Activated effector memory CD4-positive, alpha-beta T cell treated with Interleukin-2 at 50 U/mL for 16 hours (primary cell): ENCODE results near the gene NFS1.
"Not testable (repeated sequence)": the region's sequence is repeated elsewhere in the genome, so short reads cannot be mapped to it uniquely, and the experiment has no call there.

Source experiments
- DNase-seq: peaks from one replicate; pipeline ENCODE4 v3.0.0-alpha.2; 2020

NFS1 gene

GRCh38 chr20:35729283-35729807 is 30.2 kb upstream of the NFS1 start:
- DNase-seq: no peak

- no peak for DNase-seq
These were observed 27.9 kb upstream of the NFS1 start for GRCh38 chr20:35726842-35727711.

- DNase-seq: no peak
These were observed 25.4 kb upstream of the NFS1 start for GRCh38 chr20:35724321-35725230.

- DNase-seq: not testable (repeated sequence)
These were observed 24.6 kb upstream of the NFS1 start for GRCh38 chr20:35723652-35724320.

- not testable (repeated sequence) for DNase-seq
These were observed 24.1 kb upstream of the NFS1 start for GRCh38 chr20:35723275-35723639.

GRCh38 chr20:35721621-35722020 is 22.5 kb upstream of the NFS1 start:
- no peak for DNase-seq

- DNase-seq: no peak
These were observed 22.1 kb upstream of the NFS1 start for GRCh38 chr20:35721219-35721618.

- no peak for DNase-seq
These were observed 21.3 kb upstream of the NFS1 start for GRCh38 chr20:35720165-35721123.

- DNase-seq: no peak
These were observed 20.6 kb upstream of the NFS1 start for GRCh38 chr20:35719717-35720116.

- no peak for DNase-seq
These were observed 20.0 kb upstream of the NFS1 start for GRCh38 chr20:35718972-35719635.

- not testable (repeated sequence) for DNase-seq
These were observed 19.2 kb upstream of the NFS1 start for GRCh38 chr20:35718321-35718720.

GRCh38 chr20:35716330-35716729 is 17.2 kb upstream of the NFS1 start:
- DNase-seq: no peak

- DNase-seq: no peak
These were observed 16.5 kb upstream of the NFS1 start for GRCh38 chr20:35715652-35716051.

GRCh38 chr20:35714127-35714526 is 15.0 kb upstream of the NFS1 start:
- DNase-seq: no peak

GRCh38 chr20:35713120-35713519 is 14.0 kb upstream of the NFS1 start:
- not testable (repeated sequence) for DNase-seq

- DNase-seq: no peak
These were observed 12.5 kb upstream of the NFS1 start for GRCh38 chr20:35711588-35712209.

GRCh38 chr20:35710884-35711587 is 11.9 kb upstream of the NFS1 start:
- no peak for DNase-seq

- no peak for DNase-seq
These were observed 10.9 kb upstream of the NFS1 start for GRCh38 chr20:35710039-35710438.

GRCh38 chr20:35709259-35709658 is 10.1 kb upstream of the NFS1 start:
- DNase-seq: no peak

- no peak for DNase-seq
These were observed 9.3 kb upstream of the NFS1 start for GRCh38 chr20:35708502-35708901.
